ENCODE data around the gene ITM2C.

- no peak for TF ChIP-seq POLR2A (IDR thresholded peaks at IDR 0.05; ENCODE audit: low read length)
- TF ChIP-seq GATA1 (IDR thresholded peaks at IDR 0.05; ENCODE audit: low read depth, low read length): no peak
These were observed 3.6 kb downstream of the ITM2C start for GRCh38 chr2:230868161-230868946.

All from erythroblast (primary cell).